Trophoblast cell (in vitro differentiated cells and primary cell): Measurements from ENCODE around the gene KDM4B.

Source experiments
- DNase-seq, 2 donors: peaks; one replicate each; pipeline ENCODE4 v3.0.0-alpha.2; 2016
- H2AFZ ChIP-seq: 2 replicates; pipeline ENCODE4 v1.6.1; 2013; ENCODE audit warnings: low read length, moderate library complexity, mild to moderate bottlenecking; ENCODE audit not compliant: insufficient read depth, poor library complexity
- H2AK5ac ChIP-seq: 2 replicates; pipeline ENCODE4 v1.6.1; 2013; ENCODE audit warnings: mild to moderate bottlenecking, low read length
- H2BK120ac ChIP-seq: 2 replicates; pipeline ENCODE4 v1.6.1; 2013; ENCODE audit warnings: low read length, mild to moderate bottlenecking, moderate library complexity; ENCODE audit not compliant: insufficient read depth, poor library complexity
- H2BK12ac ChIP-seq: 2 replicates; pipeline ENCODE4 v1.6.1; 2013; ENCODE audit warnings: mild to moderate bottlenecking, low read length, moderate library complexity
- H2BK5ac ChIP-seq: 2 replicates; pipeline ENCODE4 v1.6.1; 2013; ENCODE audit warnings: low read length, low read depth, moderate library complexity, mild to moderate bottlenecking; ENCODE audit not compliant: poor library complexity
- H3K14ac ChIP-seq: 2 replicates; pipeline ENCODE4 v1.6.1; 2013; ENCODE audit warnings: mild to moderate bottlenecking, low read length
- H3K18ac ChIP-seq: 2 replicates; pipeline ENCODE4 v1.6.1; 2013; ENCODE audit warnings: mild to moderate bottlenecking, low read length
- H3K23ac ChIP-seq: 2 replicates; pipeline ENCODE4 v1.6.1; 2013; ENCODE audit warnings: low read length
- H3K27ac ChIP-seq: 2 replicates; pipeline ENCODE4 v1.5.1; 2013; ENCODE audit warnings: low read depth, mild to moderate bottlenecking, inconsistent platforms, low read length, moderate library complexity
- H3K27me3 ChIP-seq: 2 replicates; pipeline ENCODE4 v1.6.1; 2013; ENCODE audit warnings: inconsistent platforms, mild to moderate bottlenecking, low read length, moderate library complexity; ENCODE audit not compliant: insufficient read depth
- H3K36me3 ChIP-seq, 2 experiments: 1 replicate in 1 of 2; 2 replicates in 1 of 2; pipeline ENCODE4 v1.6.1; 2013; ENCODE audit warnings: low read length in 2 of 2, mild to moderate bottlenecking in 2 of 2, moderate library complexity in 1 of 2; ENCODE audit not compliant: insufficient read depth in 2 of 2, control insufficient read depth in 1 of 2
- H3K4ac ChIP-seq: 2 replicates; pipeline ENCODE4 v1.6.1; 2013; ENCODE audit warnings: low read depth, mild to moderate bottlenecking, low read length, moderate library complexity
- H3K4me1 ChIP-seq, 2 experiments: 1 replicate in 1 of 2; 2 replicates in 1 of 2; pipeline ENCODE4 v1.6.1; 2013; ENCODE audit warnings: low read length in 2 of 2, mild to moderate bottlenecking in 2 of 2, moderate library complexity in 1 of 2; ENCODE audit not compliant: insufficient read depth in 2 of 2, control insufficient read depth in 1 of 2
- H3K4me2 ChIP-seq: 2 replicates; pipeline ENCODE4 v1.6.1; 2013; ENCODE audit warnings: inconsistent platforms, mild to moderate bottlenecking, low read length, moderate library complexity
- H3K4me3 ChIP-seq: 2 replicates; pipeline ENCODE4 v1.5.1; 2013; ENCODE audit warnings: mild to moderate bottlenecking, low read depth, low read length, inconsistent platforms
- H3K79me1 ChIP-seq: one replicate; pipeline ENCODE4 v1.6.1; 2013; ENCODE audit warnings: low read length
- H3K79me2 ChIP-seq: 2 replicates; pipeline ENCODE4 v1.6.1; 2013; ENCODE audit warnings: low read length, mild to moderate bottlenecking; ENCODE audit not compliant: control insufficient read depth, insufficient read depth, poor library complexity
- H3K9ac ChIP-seq: 2 replicates; pipeline ENCODE4 v1.6.1; 2013; ENCODE audit warnings: mild to moderate bottlenecking, low read length
- H3K9me3 ChIP-seq: 2 replicates; pipeline ENCODE4 v1.6.1; 2013; ENCODE audit warnings: low read depth, mild to moderate bottlenecking, control low read depth, inconsistent platforms, low read length; ENCODE audit not compliant: insufficient read depth
- H4K12ac ChIP-seq: 2 replicates; pipeline ENCODE4 v1.6.1; 2013; ENCODE audit warnings: low read depth, mild to moderate bottlenecking, low read length, moderate library complexity
- H4K8ac ChIP-seq: 2 replicates; pipeline ENCODE4 v1.6.1; 2013; ENCODE audit warnings: low read depth, mild to moderate bottlenecking, low read length, moderate library complexity
- H4K91ac ChIP-seq: one replicate; pipeline ENCODE4 v1.6.1; 2013; ENCODE audit warnings: low read depth, mild to moderate bottlenecking, low read length, moderate library complexity
- WGBS: extraction: QIAGEN DNeasy Blood & Tissue Kit; methylation state at CpG from one replicate; pipeline ENCODE4 v1.1.7; 2013; ENCODE audit warnings: missing lambda C conversion rate; ENCODE audit not compliant: insufficient read length, insufficient coverage; ENCODE audit errors: extremely low coverage; 5-methylcytosine and 5-hydroxymethylcytosine counted together

KDM4B gene

DNA sequence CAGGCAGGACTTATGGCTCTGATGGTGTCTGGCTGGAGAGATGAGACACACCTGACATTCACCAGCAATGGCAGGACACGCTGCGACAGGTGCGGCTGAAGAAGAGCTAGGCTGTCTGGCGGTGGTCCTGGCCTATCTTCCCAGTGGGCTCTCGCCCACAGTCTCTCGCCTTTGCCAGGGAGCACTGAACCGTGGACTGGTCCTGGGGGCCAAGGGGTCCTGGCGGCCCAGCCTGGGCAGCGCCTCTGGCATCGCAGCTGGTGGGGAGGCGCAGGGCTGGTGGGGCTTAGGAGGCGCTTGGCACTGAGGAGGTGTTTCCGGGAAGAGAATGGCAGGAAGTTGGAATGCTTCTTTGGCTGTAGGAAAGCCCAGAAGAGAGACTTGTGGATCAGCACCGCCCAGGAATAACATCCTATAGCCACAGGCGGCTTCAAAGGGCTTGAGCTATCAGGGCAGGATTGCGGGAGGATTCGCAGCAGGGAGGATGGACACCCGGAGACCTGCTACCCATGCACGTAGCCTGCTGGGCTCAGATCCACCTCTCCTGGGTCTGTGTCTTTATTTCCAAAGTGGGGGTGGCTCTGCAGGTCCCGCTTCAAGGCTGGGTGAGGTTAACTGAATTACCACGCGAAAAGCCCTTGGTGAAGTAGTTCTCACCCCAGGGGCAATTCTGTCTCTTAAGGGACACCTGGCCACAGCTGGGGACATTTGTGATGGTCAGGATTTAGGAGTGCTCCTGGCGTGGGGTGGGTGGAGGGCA lies 14.6 kb downstream of the KDM4B start:
- Histone ChIP-seq H2BK120ac (no peak overlapping the region), H3K18ac (no peak overlapping the region), H3K36me3 (peaks cover 8 to 10% of the 10 kb centered on the region in 2 experiments), H3K4ac (peak overlapping the region; percentile 80), H4K8ac (no peak overlapping the region), H3K79me1 (peaks cover 41% of the 10 kb centered on the region), H3K4me2 (no peak overlapping the region), H3K79me2 (peaks cover 50% of the 10 kb centered on the region), H3K27me3 (no peaks in the 10 kb centered on the region), H3K4me3 (no peak overlapping the region), H3K14ac (peak overlapping the region; percentile 22), H3K23ac (no peak overlapping the region), H4K12ac (no peak overlapping the region), H3K4me1 (peaks cover 43 to 60% of the 10 kb centered on the region in 2 experiments), H2BK12ac (peak overlapping the region; percentile 67), H3K9ac (no peak overlapping the region), H2AFZ (no peak overlapping the region), H4K91ac (peak overlapping the region; percentile 31), H3K27ac (no peak overlapping the region), H3K9me3 (no peaks in the 10 kb centered on the region), H2BK5ac (no peak overlapping the region), H2AK5ac (peak overlapping the region; percentile 28)
- no CpG with 5 or more reads among the region's 23 CpGs for WGBS
- no peak for DNase-seq

DNA sequence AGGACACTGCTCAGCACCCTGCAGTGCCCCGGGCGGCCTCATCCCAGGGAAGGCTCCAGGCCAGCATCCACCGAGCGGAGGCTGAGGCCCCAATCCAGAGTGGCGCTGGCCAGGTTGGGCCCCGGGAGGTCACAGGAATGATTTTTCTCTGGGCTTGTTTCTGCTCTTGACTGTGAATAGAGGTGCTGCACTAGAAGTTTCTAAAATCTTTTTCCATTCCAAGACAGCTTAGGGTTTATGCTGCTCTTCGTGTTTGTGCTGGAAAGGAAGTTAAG lies 15.1 kb downstream of the KDM4B start:
- Histone ChIP-seq H2AFZ (no peak overlapping the region), H4K12ac (no peak overlapping the region), H3K27ac (no peak overlapping the region), H3K27me3 (no peaks in the 10 kb centered on the region), H3K4me2 (no peak overlapping the region), H3K36me3 (peaks cover 8 to 10% of the 10 kb centered on the region in 2 experiments), H4K91ac (peak overlapping the region; percentile 31), H3K18ac (no peak overlapping the region), H2BK5ac (no peak overlapping the region), H3K23ac (no peak overlapping the region), H3K4ac (peak overlapping the region; percentile 80), H4K8ac (no peak overlapping the region), H2BK12ac (peak overlapping the region; percentile 67), H2BK120ac (no peak overlapping the region), H3K4me3 (no peak overlapping the region), H3K9ac (no peak overlapping the region), H3K4me1 (peaks cover 42 to 60% of the 10 kb centered on the region in 2 experiments), H3K9me3 (no peaks in the 10 kb centered on the region), H3K79me2 (peaks cover 47% of the 10 kb centered on the region), H3K14ac (peak overlapping the region; percentile 22), H3K79me1 (peaks cover 42% of the 10 kb centered on the region), H2AK5ac (peak overlapping the region; percentile 28)
- DNase-seq: no peak
- no CpG with 5 or more reads among the region's 7 CpGs for WGBS

DNA sequence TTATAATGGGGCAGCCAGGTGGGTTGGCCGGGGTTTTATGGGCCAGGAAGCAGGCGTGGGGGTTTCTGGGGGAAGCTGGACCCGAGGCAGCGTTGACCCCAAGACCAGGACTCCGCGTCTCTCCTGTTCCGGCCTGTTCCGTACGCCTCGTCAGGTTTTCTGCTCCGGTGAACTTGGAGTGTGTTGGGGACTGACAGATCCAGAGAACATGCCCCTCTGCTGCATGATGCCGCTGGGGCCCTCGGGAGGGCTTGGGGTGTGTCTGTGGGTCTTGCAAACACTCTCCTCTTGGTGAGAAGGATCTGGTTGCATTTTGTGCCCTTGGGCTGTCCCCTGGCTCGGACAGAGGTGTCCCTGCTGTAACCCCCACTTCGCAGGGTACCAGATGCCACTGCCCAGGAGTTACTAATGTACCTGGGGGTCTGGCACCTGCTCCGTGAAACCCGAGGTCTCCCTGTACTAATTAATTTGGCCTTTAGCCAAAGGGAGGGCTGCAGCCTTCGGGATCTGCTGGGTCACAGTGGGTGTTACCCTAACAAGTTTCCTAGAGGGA lies 15.6 kb downstream of the KDM4B start:
- no peak for DNase-seq
- Histone ChIP-seq H3K9ac (no peak overlapping the region), H2AFZ (peak overlapping the region; percentile 23), H3K14ac (peak overlapping the region; percentile 17), H2BK12ac (peak overlapping the region; percentile 27), H2BK120ac (no peak overlapping the region), H4K8ac (no peak overlapping the region), H2AK5ac (peak overlapping the region; percentile 52), H3K4me1 (peaks cover 39 to 57% of the 10 kb centered on the region in 2 experiments), H3K4me2 (no peak overlapping the region), H3K36me3 (peaks cover 8 to 10% of the 10 kb centered on the region in 2 experiments), H3K79me1 (peaks cover 39% of the 10 kb centered on the region), H3K79me2 (peaks cover 44% of the 10 kb centered on the region), H3K9me3 (no peaks in the 10 kb centered on the region), H4K91ac (peak overlapping the region; percentile 39), H2BK5ac (no peak overlapping the region), H3K4ac (peak overlapping the region; percentile 82), H3K4me3 (no peak overlapping the region), H3K23ac (no peak overlapping the region), H3K27me3 (no peaks in the 10 kb centered on the region), H3K18ac (no peak overlapping the region), H4K12ac (no peak overlapping the region), H3K27ac (no peak overlapping the region)
- no CpG with 5 or more reads among the region's 18 CpGs for WGBS

DNA sequence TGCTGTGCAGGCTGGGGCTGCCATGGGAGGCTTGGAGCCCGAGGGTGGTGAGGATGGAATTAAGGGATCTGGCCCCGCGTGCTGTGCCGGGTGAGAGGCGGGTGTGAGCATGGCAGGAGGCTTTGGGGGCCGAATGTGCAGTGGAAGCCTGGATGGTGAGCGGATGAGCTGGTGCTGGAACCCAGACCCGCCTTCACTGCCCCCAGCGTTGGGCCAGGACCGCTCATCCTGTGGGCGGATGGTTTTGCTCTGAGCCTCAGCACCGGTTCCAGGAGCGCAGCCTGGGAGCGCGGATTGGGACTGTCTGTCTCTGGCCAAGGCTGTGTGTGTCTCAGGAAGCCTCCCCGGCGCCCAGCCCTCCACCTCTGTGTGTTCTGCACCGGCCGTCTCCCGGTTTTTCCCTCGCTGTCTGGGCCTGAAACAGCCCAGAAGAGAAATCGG lies 16.7 kb downstream of the KDM4B start:
- H3K4me2 ChIP-seq: no peak overlapping the region
- H4K12ac ChIP-seq: no peak overlapping the region
- peak overlapping the region; percentile 93 for H4K91ac ChIP-seq
- no peaks in the 10 kb centered on the region for H3K27me3 ChIP-seq
- peaks cover 46% of the 10 kb centered on the region for H3K79me1 ChIP-seq
- peak overlapping the region; percentile 28 for H3K14ac ChIP-seq
- no peak overlapping the region for H3K9ac ChIP-seq
- no peak for DNase-seq
- no peaks in the 10 kb centered on the region for H3K9me3 ChIP-seq
- peak overlapping the region; percentile 34 for H2BK12ac ChIP-seq
- peaks cover 8 to 10% of the 10 kb centered on the region in 2 experiments for H3K36me3 ChIP-seq
- peak overlapping the region; percentile 24 for H3K18ac ChIP-seq
- H2AK5ac ChIP-seq: peak overlapping the region; percentile 46
- H3K79me2 ChIP-seq: peaks cover 46% of the 10 kb centered on the region
- H3K23ac ChIP-seq: no peak overlapping the region
- H2BK5ac ChIP-seq: peak overlapping the region; percentile 2
- WGBS: no CpG with 5 or more reads among the region's 22 CpGs
- peak overlapping the region; percentile 27 for H4K8ac ChIP-seq
- H3K4me1 ChIP-seq: peaks cover 43 to 62% of the 10 kb centered on the region in 2 experiments
- peak overlapping the region; percentile 89 for H3K27ac ChIP-seq
- peak overlapping the region; percentile 31 for H3K4ac ChIP-seq
- H2AFZ ChIP-seq: no peak overlapping the region
- peak overlapping the region; percentile 5 for H2BK120ac ChIP-seq
- no peak overlapping the region for H3K4me3 ChIP-seq
